Measurements from ENCODE around the gene BTNL2.

DNA sequence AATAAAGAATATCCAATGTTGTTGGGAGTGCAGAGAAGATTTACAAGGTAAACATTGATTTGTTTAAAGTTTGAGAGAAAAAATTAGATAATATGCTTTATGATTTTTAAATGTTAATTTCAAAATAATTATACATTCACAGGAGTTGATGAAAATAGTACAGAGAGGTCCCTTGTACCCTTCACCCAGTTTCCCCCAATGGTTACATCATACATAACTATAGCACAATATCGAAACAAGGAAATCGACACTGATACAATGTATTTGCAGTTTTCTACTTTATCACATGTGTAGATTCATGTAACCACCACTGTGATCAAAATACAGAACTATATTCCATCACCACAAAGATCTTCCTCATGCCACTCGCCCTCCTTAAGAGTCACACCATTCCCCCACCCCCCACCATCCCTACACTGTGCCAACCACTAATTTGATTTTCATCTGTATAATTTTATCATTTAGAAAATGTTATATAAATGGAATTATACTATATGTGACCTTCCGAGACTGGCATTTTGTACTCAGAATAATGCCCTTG lies 21.0 kb upstream of the BTNL2 start:
- TF ChIP-seq CTCF (IDR thresholded peaks at IDR 0.05 in 8 of 11, conservative IDR thresholded peaks at IDR 0.05 in 3 of 11) (no peak), POLR2A (IDR thresholded peaks at IDR 0.05) (no peak), POLR2AphosphoS5 (IDR thresholded peaks at IDR 0.05) (no peak)
